NCI-H128 (cell line): ENCODE measurements around the gene KDM5A.
"Not testable (repeated sequence)": the region's sequence is repeated elsewhere in the genome, so short reads cannot be mapped to it uniquely, and the experiment has no call there.

Experiments used
- DNase-seq: peaks from one replicate; lab custom pipeline; 2025; ENCODE audit not compliant: unreplicated experiment; lab: John Stamatoyannopoulos, UW

The KDM5A gene

GRCh38 chr12:389142-390096, at the start of gene KDM5A:
Gene KDM5A (minus strand): TSS chr12:389320. CDS start chr12:389091, 229 bp downstream.
- no peak for DNase-seq

- DNase-seq: not testable (repeated sequence)
These were observed 46.6 kb upstream of the KDM5A start for GRCh38 chr12:435737-436136.

- no peak for DNase-seq
These were observed 33.4 kb upstream of the KDM5A start for GRCh38 chr12:422526-422925.

GRCh38 chr12:418432-418831, 29.3 kb upstream of the KDM5A start:
- DNase-seq: no peak

GRCh38 chr12:414859-415258, 25.7 kb upstream of the KDM5A start:
- no peak for DNase-seq

GRCh38 chr12:402029-402389, 12.9 kb upstream of the KDM5A start:
- no peak for DNase-seq

- no peak for DNase-seq
These were observed 12.3 kb upstream of the KDM5A start, which contains the start of gene CCDC77 for GRCh38 chr12:401235-402028. Gene CCDC77 (plus strand): TSS chr12:401644. CDS start chr12:409384, 7,740 bp downstream.

- no peak for DNase-seq
These were observed 11.7 kb upstream of the KDM5A start for GRCh38 chr12:400828-401227.

GRCh38 chr12:388541-389141, 479 bp downstream of the KDM5A start:
- DNase-seq: no peak

- DNase-seq: no peak
These were observed 1.1 kb downstream of the KDM5A start for GRCh38 chr12:388012-388411.

GRCh38 chr12:386651-387050, 2.5 kb downstream of the KDM5A start:
- no peak for DNase-seq

GRCh38 chr12:370739-371485, 18.2 kb downstream of the KDM5A start:
- not testable (repeated sequence) for DNase-seq

GRCh38 chr12:367972-368371, 21.1 kb downstream of the KDM5A start:
- no peak for DNase-seq

- DNase-seq: no peak
These were observed 22.3 kb downstream of the KDM5A start for GRCh38 chr12:366820-367219.

- DNase-seq: no peak
These were observed 30.0 kb downstream of the KDM5A start for GRCh38 chr12:359091-359490.

- DNase-seq: no peak
These were observed 32.7 kb downstream of the KDM5A start for GRCh38 chr12:356276-356988.

- DNase-seq: not testable (repeated sequence)
These were observed 37.9 kb downstream of the KDM5A start for GRCh38 chr12:351197-351596.

GRCh38 chr12:349625-350024, 39.5 kb downstream of the KDM5A start:
- DNase-seq: not testable (repeated sequence)

- DNase-seq: not testable (repeated sequence)
These were observed 46.1 kb downstream of the KDM5A start for GRCh38 chr12:343036-343435.

GRCh38 chr12:337039-337438, 52.1 kb downstream of the KDM5A start:
- no peak for DNase-seq
